Prostate gland (tissue), 2 donors: ENCODE data around the gene ZNF831. TPM values are rescaled to one million over a fixed set of nuclear protein-coding genes. Genes with fewer than 3 reads are reported as not detected.

Source experiments
- DNase-seq: peaks from one replicate; pipeline ENCODE4 v3.0.0-alpha.2; 2019; ENCODE audit warnings: low spot score
- H3K27ac ChIP-seq, 2 donors: fragments of 200-600 bp; sonication (generic); 2 replicates each; pipeline ENCODE4 v1.5.1; 2017 to 2019
- H3K27me3 ChIP-seq: fragments of 200-600 bp; sonication (generic); replicated peaks from 2 replicates; pipeline ENCODE4 v1.5.1; 2019; ENCODE audit not compliant: insufficient read depth
- H3K36me3 ChIP-seq, 2 donors: fragments of 200-600 bp; sonication (generic); 1 replicate in 1 of 2; 2 replicates in 1 of 2; pipeline versions ENCODE4 v1.5.1 to v1.8.1; 2017 to 2019
- H3K4me1 ChIP-seq: fragments of 200-600 bp; sonication (generic); replicated peaks from 2 replicates; pipeline ENCODE4 v1.5.1; 2019
- H3K4me3 ChIP-seq, 2 donors: fragments of 200-600 bp; sonication (generic); 2 replicates each; pipeline ENCODE4 v1.5.1; 2017 to 2019
- H3K9me3 ChIP-seq: fragments of 200-600 bp; sonication (generic); 2 replicates; pipeline ENCODE4 v1.5.1; 2017
- CTCF ChIP-seq, 4 experiments: fragments of 200-600 bp in 2 of 4; fragments of 450-650 bp in 2 of 4; sonication (generic) in 2 of 4; IDR thresholded peaks; 1 replicate in 3 of 4; 2 replicates in 1 of 4; pipeline ENCODE4 v1.5.1; 2016 to 2019; ENCODE audit warnings: antibody characterized with exemption in 4 of 4, mild to moderate bottlenecking in 2 of 4, moderate library complexity in 2 of 4
- POLR2A ChIP-seq: fragments of 450-650 bp; IDR thresholded peaks from one replicate; pipeline ENCODE4 v1.6.1; 2016; ENCODE audit warnings: antibody characterized with exemption, mild to moderate bottlenecking
- POLR2AphosphoS5 ChIP-seq: sonication (generic); formaldehyde crosslinking; IDR thresholded peaks from one replicate; pipeline ENCODE4 v1.6.1; 2017; ENCODE audit warnings: antibody characterized with exemption
- WGBS: methylation state at CpG from one replicate; pipeline ENCODE4 v1.1.5; 2018; 5-methylcytosine and 5-hydroxymethylcytosine counted together
- intact Hi-C: fragments of 100-400 bp; cut with DNase I; formaldehyde crosslinking; loops from one replicate; pipeline ENCODE4 v1.14.2; 2022
- total RNA-seq, 2 donors: library from RNA; depleted of rRNA; stranded (reverse); fragments of >200 nt; gene quantifications; one replicate each; pipeline ENCODE4 v1.1.0, GENCODE V29; 2016

Gene ZNF831
- total RNA-seq, 2 donors from 2014 or later = 0.46 to 1.1 TPM

- no peaks in the 10 kb centered on the region for H3K36me3 ChIP-seq
- TF ChIP-seq POLR2A (no peak), POLR2AphosphoS5 (no peak), CTCF (IDR thresholded peaks at IDR 0.05) (no peak)
- WGBS = 82% methylated on average over 7 of the region's 7 CpGs
Measured at GRCh38 chr20:59182401-59183044, 18.9 kb downstream of the ZNF831 start.

GRCh38 chr20:59183751-59184150 is 20.1 kb downstream of the ZNF831 start:
- Histone ChIP-seq H3K27me3 (no peaks in the 10 kb centered on the region), H3K9me3 (no peaks in the 10 kb centered on the region), H3K4me1 (no peaks in the 10 kb centered on the region), H3K27ac (no peak overlapping the region), H3K36me3 (no peaks in the 10 kb centered on the region), H3K4me3 (no peak overlapping the region)
- no peak for DNase-seq
- TF ChIP-seq POLR2A (no peak), POLR2AphosphoS5 (no peak), CTCF (IDR thresholded peaks at IDR 0.05) (no peak)
- intact Hi-C loops = no loop called here

More at GRCh38 chr20:59182401-59183044, 18.9 kb downstream of the ZNF831 start:
- intact Hi-C loops = no loop called here
- no peaks in the 10 kb centered on the region for H3K9me3 ChIP-seq
- no peak overlapping the region for H3K27ac ChIP-seq
- no peaks in the 10 kb centered on the region for H3K27me3 ChIP-seq
- no peaks in the 10 kb centered on the region for H3K4me1 ChIP-seq
- no peak overlapping the region for H3K4me3 ChIP-seq
- DNase-seq = no peak

- H3K27me3 ChIP-seq = no peaks in the 10 kb centered on the region
- no peak for DNase-seq
- no peak overlapping the region for H3K27ac ChIP-seq
- no peaks in the 10 kb centered on the region for H3K9me3 ChIP-seq
- no peaks in the 10 kb centered on the region for H3K36me3 ChIP-seq
- TF ChIP-seq POLR2A (no peak), POLR2AphosphoS5 (no peak), CTCF (IDR thresholded peaks at IDR 0.05) (no peak)
- H3K4me1 ChIP-seq = no peaks in the 10 kb centered on the region
- intact Hi-C loops = no loop called here
- H3K4me3 ChIP-seq = no peak overlapping the region
- 79% methylated on average over 16 of the region's 16 CpGs for WGBS
Measured at GRCh38 chr20:59184880-59185447, 21.3 kb downstream of the ZNF831 start.

DNA sequence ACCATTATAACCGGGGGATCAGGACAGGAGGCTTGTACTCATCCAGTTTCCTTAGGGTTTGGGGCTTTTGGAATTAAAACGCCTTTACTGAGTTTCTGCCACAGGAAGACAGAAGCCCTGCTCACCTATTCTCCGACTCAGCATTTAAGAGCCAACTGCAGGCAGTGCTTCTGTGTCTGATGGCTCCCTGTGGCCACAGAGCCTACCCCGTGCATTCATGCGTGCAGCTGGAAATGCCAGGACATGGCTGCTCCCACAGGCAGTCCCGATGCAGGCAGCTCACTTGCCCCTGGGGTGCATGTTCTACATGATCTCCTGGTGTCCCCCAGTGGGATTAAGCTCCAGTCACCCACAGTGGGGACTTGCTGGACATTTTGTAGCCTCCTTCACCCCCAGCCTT is 22.2 kb downstream of the ZNF831 start:
- intact Hi-C loops = no loop called here

More for the DNA sequence above, 22.2 kb downstream of the ZNF831 start:
- H3K27ac ChIP-seq = no peak overlapping the region
- no peaks in the 10 kb centered on the region for H3K4me1 ChIP-seq
- H3K36me3 ChIP-seq = no peaks in the 10 kb centered on the region
- H3K4me3 ChIP-seq = no peak overlapping the region
- H3K9me3 ChIP-seq = no peaks in the 10 kb centered on the region
- 63% methylated on average over 6 of the region's 6 CpGs for WGBS
- DNase-seq = no peak
- no peaks in the 10 kb centered on the region for H3K27me3 ChIP-seq
- TF ChIP-seq CTCF (IDR thresholded peaks at IDR 0.05) (no peak), POLR2A (no peak), POLR2AphosphoS5 (no peak)
